ENCODE results near the gene ITGAX.

Gene ITGAX

DNA sequence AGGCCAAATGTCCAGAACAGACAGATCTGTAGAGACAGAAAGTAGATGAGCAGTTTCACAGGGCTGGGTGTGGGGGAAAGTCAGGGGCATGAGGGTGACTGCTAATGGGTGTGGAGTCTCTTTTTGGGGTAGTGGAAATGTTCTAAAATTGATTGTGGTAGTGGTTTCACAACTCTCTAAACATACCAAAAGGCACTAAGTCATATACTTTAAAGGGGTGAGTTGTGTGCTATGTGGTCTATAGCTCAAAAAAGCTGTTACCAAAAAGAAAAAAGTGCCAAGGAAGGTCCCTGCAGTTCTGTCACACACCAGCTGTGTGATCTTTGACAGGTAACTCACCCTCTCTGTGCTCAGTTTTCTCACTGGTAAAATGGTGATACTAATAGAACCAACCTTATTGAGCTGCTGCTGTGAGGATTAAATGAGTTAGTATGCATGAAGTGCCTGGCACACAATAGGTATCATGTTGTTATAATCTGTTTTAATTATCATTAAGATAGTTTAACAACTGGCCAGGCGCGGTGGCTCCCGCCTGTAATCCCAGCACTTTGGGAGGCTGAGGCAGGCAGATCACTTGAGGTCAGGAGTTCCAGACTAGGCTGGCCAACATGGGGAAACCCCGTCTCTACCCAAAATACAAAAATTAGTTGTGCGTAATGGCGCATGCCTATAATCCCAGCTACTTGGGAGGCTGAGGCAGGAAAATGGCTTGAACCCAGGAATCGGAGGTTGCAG is 10.3 kb downstream of the ITGAX start:
- Histone ChIP-seq H3K4me3 (replicated peaks; ENCODE audit: insufficient read depth, low read length) (no peak overlapping the region), H3K27me3 (ENCODE audit: insufficient read depth, poor library complexity, severe bottlenecking) (no peaks in the 10 kb centered on the region), H3K27ac (replicated peaks) (no peak overlapping the region)
- TF ChIP-seq POLR2AphosphoS5 (IDR thresholded peaks at IDR 0.05; ENCODE audit: low read depth) (no peak), REST (IDR thresholded peaks at IDR 0.05; ENCODE audit: insufficient replicate concordance, low read depth) (no peak), GABPA (IDR thresholded peaks at IDR 0.05; ENCODE audit: low read depth) (no peak), SPI1 (IDR thresholded peaks at IDR 0.05; ENCODE audit: borderline replicate concordance, low read depth) (no peak)
- TF ChIP-seq, protein P1, sequence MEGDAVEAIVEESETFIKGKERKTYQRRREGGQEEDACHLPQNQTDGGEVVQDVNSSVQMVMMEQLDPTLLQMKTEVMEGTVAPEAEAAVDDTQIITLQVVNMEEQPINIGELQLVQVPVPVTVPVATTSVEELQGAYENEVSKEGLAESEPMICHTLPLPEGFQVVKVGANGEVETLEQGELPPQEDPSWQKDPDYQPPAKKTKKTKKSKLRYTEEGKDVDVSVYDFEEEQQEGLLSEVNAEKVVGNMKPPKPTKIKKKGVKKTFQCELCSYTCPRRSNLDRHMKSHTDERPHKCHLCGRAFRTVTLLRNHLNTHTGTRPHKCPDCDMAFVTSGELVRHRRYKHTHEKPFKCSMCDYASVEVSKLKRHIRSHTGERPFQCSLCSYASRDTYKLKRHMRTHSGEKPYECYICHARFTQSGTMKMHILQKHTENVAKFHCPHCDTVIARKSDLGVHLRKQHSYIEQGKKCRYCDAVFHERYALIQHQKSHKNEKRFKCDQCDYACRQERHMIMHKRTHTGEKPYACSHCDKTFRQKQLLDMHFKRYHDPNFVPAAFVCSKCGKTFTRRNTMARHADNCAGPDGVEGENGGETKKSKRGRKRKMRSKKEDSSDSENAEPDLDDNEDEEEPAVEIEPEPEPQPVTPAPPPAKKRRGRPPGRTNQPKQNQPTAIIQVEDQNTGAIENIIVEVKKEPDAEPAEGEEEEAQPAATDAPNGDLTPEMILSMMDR (IDR thresholded peaks at IDR 0.05; ENCODE audit: insufficient read depth, low read length), result no peak
- no peak for DNase-seq (ENCODE audit: low read depth in 1 of 2, low spot score in 1 of 2)

GRCh38 chr16:31367853-31368252 is 12.9 kb downstream of the ITGAX start:
- peak; percentile 51; the same call in 1 of the 2 replicates for TF ChIP-seq GABPA (IDR thresholded peaks at IDR 0.05; ENCODE audit: low read depth)
- TF ChIP-seq, protein P1 (IDR thresholded peaks at IDR 0.05; ENCODE audit: insufficient read depth, low read length), result no peak
- TF ChIP-seq POLR2AphosphoS5 (IDR thresholded peaks at IDR 0.05; ENCODE audit: low read depth), result 0 out of 2 replicates have a peak, but pooled peaks have one; percentile 34
- peak; percentile 97 for TF ChIP-seq SPI1 (IDR thresholded peaks at IDR 0.05; ENCODE audit: borderline replicate concordance, low read depth)
- Histone ChIP-seq H3K27ac (replicated peaks) (peak overlapping the region; percentile 53), H3K27me3 (ENCODE audit: insufficient read depth, poor library complexity, severe bottlenecking) (no peaks in the 10 kb centered on the region), H3K4me3 (replicated peaks; ENCODE audit: insufficient read depth, low read length) (no peak overlapping the region)
- peak; percentile 87 to 89 for DNase-seq (ENCODE audit: low read depth in 1 of 2, low spot score in 1 of 2)

DNA sequence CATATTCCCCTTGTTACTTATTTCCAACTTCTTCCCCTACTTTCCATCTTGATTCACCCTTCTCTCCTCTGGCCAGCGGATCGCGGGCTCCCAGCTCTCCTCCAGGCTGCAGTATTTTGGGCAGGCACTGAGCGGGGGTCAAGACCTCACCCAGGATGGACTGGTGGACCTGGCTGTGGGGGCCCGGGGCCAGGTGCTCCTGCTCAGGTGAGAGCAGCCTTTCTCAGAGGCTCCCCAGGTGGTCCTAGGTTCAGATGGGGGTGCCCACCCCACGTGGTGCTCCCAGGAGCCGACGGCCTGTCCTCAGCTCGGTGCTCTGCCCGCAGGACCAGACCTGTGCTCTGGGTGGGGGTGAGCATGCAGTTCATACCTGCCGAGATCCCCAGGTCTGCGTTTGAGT is 16.0 kb downstream of the ITGAX start:
- no peak overlapping the region for H3K4me3 ChIP-seq (replicated peaks; ENCODE audit: insufficient read depth, low read length)
- H3K27me3 ChIP-seq (ENCODE audit: insufficient read depth, poor library complexity, severe bottlenecking), result no peaks in the 10 kb centered on the region
- TF ChIP-seq, protein P1 (IDR thresholded peaks at IDR 0.05; ENCODE audit: insufficient read depth, low read length), result no peak
- TF ChIP-seq SPI1 (IDR thresholded peaks at IDR 0.05; ENCODE audit: borderline replicate concordance, low read depth) (no peak), REST (IDR thresholded peaks at IDR 0.05; ENCODE audit: insufficient replicate concordance, low read depth) (no peak), POLR2AphosphoS5 (IDR thresholded peaks at IDR 0.05; ENCODE audit: low read depth) (no peak)
- no peak overlapping the region for H3K27ac ChIP-seq (replicated peaks)
- DNase-seq (ENCODE audit: low read depth in 1 of 2, low spot score in 1 of 2), result no peak
